HG03558 (cell line): ENCODE data around the gene NPEPPS.
"Not testable (repeated sequence)": the region's sequence is repeated elsewhere in the genome, so short reads cannot be mapped to it uniquely, and the experiment has no call there.

Source experiments
- ATAC-seq: cut with Tn5 transposase; IDR thresholded peaks from one replicate; pipeline ENCODE4 v1.9.1; 2021; ENCODE audit warnings: moderate number of reproducible peaks; ENCODE audit not compliant: unreplicated experiment; ENCODE audit errors: extremely low read depth

Gene NPEPPS

GRCh38 chr17:47530557-47531232 lies at the start of gene NPEPPS:
NPEPPS (plus strand) TSS chr17:47531108; CDS start chr17:47531301, 193 bp downstream.
- ATAC-seq = peak; percentile 52

- not testable (repeated sequence) for ATAC-seq
Measured at GRCh38 chr17:47491841-47492212, 39.1 kb upstream of the NPEPPS start.

- ATAC-seq = not testable (repeated sequence)
Measured at GRCh38 chr17:47499074-47499473, 31.8 kb upstream of the NPEPPS start.

GRCh38 chr17:47499494-47499893 lies 31.4 kb upstream of the NPEPPS start:
- not testable (repeated sequence) for ATAC-seq

DNA sequence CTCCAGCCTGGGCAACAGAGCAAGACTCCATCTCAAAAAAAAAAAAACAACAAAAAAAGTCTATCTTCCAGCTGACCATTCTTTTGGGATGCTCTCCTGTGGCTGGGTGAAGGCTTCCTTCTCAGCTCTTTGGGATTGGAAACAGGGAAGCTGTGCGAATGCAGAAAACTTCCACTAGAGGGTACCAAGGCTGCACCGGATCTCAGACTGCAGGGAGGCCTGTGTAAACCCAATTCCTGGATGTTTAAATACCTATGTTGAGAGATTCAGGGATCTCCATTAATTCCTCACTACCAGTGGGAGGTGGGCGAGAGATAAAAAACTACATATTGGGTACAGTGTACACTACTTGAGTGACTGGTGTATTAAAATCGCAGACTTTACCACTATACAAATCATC lies 30.3 kb upstream of the NPEPPS start:
- ATAC-seq = not testable (repeated sequence)

DNA sequence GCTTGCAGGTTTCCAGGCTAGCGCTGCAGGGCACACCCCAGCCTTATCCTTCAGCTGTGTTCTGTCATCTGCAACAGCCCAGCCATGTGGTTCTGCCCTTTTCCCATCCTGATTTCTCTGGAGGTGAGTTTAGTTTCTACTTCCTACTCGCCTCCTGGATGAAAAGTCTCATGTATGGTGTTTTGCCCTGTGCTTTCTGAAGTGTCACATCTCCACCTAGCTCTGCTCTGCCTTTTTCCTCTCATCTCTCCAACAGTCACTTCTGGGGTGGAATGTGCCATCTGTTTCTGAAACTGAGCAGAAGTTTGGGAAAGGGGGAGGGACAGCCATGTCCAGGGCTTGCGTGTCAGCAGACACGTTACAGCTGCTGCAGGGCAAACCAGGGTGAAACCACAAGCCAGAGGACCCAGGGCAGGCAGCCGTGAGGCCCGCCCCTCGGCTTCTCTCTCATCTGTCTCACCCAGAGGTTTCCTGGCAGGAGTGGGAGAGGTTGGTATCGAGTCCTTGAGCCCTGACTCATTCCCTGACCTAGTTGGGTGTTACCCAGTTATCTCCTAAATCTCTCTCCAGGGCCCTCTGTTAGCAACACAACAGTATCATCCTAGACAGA lies 28.7 kb upstream of the NPEPPS start:
- ATAC-seq = not testable (repeated sequence)

- not testable (repeated sequence) for ATAC-seq
Measured at GRCh38 chr17:47502776-47503455, 28.0 kb upstream of the NPEPPS start.

DNA sequence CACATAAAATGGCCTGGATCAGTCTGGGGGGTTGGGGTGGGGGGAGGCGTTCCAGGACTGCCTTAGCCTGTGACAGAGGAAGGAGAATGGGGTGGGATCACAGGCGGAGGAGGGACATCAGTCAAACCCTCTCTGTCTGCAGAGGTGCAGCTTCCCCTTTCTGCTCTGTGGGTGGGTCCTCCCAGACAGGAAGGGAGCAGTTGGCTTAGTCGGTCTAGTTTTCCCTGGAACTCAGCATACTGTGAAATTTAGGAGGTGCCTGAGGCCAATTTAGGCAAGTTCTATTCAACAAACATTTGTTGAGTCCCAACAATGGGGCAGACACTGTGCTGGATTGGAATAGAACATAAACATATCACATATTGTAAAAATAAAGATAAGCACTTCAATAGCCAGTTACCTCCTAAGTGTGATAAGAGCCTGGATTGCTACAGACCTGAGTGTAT lies 19.2 kb upstream of the NPEPPS start:
- ATAC-seq = not testable (repeated sequence)

DNA sequence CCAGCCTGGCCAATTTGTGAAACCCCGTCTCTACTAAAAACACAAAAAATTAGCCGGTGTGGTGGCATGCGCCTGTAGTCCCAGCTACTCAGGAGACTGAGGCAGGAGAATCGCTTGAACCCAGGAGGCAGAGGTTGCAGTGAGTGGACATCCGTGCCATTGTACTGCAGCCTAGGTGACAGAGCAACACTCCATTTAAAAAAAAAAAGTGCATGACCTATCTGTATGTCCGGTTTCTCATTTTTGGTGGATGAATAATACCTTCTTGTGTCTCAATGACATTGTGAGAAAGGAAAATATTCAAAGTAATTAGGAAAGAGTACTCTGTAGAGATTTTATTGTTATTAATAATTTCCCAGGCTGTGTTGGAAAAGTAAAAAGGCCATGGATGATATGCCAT lies 17.6 kb upstream of the NPEPPS start:
- ATAC-seq = not testable (repeated sequence)

GRCh38 chr17:47518880-47519279 lies 12.0 kb upstream of the NPEPPS start:
- not testable (repeated sequence) for ATAC-seq

DNA sequence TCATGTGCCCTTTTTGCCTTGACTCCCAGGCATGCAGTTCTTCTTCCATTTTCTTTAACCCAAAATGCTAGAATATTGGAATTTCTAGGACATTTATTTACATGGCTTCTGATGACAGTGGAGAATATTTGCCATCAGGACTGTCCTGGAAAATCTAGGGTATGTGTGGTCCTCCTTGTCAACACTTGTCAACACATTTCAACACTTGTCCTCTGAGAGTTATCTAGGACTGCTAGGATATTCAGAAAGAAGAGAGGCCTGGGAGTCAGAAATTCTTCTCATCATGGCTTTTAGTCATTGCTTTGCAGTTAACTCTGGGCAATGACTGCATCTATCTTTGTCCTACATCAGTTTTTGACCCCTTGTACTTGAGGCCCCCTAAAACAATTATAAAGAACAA lies 11.5 kb upstream of the NPEPPS start:
- not testable (repeated sequence) for ATAC-seq

DNA sequence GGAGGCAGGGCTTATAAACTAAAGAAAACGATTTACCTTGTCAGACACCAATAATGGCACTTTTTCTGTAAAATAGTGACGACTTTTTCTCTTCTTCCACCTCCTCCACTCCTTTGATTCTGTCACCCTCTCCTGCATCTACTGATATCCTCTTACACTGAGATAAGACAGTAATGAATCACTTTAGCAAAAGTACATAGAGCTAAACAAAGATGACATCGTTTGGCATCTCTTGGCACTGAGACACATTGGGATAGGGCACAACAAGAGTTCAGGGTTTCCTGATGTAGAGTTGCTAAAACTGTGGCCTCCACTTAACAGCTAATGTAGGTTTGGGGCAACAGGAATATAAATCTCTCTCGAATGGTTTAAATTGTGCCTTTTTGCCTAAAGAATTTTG lies 10.6 kb upstream of the NPEPPS start:
- ATAC-seq = not testable (repeated sequence)

DNA sequence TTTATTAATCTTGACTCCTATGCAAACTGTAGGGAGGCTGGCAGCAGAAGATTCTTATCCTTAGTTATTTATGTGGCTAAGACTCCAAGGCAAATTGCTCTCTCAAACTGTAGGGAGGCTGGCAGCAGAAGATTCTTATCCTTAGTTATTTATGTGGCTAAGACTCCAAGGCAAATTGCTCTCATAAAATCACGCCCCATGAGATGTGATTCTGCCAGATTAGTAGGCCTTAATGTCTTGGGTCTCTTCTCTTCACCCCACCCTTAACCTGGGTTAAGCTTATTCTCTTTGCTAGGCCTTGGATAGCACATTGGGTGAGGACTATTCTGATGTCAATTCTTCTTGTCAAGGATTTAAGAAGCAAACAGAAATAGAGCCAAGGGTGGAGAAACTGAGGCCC lies 9.5 kb upstream of the NPEPPS start:
- not testable (repeated sequence) for ATAC-seq

GRCh38 chr17:47522341-47522740 lies 8.6 kb upstream of the NPEPPS start:
- not testable (repeated sequence) for ATAC-seq

GRCh38 chr17:47531233-47531820 lies 419 bp downstream of the NPEPPS start:
- peak; percentile 10 for ATAC-seq

DNA sequence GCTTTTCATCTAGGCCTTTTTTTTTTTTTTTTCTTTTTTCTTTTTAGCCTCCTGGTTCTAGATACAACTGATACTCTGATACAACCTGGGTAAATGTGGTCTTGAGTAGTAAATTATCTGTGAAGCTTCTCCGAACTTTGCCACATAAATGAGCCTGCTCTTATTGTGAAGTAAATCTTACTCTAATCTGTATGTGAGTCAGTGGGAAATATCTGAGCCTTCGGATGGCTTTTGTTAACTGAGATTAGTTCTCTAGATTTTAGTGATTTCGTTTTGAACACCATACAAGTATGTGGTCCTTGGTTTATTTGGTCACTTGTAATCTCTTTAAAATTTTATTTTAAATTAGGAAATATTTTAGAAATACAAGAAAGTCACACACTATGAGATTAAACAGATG lies 8.2 kb downstream of the NPEPPS start:
- ATAC-seq = not testable (repeated sequence)

GRCh38 chr17:47541676-47542075 lies 10.8 kb downstream of the NPEPPS start:
- ATAC-seq = not testable (repeated sequence)

DNA sequence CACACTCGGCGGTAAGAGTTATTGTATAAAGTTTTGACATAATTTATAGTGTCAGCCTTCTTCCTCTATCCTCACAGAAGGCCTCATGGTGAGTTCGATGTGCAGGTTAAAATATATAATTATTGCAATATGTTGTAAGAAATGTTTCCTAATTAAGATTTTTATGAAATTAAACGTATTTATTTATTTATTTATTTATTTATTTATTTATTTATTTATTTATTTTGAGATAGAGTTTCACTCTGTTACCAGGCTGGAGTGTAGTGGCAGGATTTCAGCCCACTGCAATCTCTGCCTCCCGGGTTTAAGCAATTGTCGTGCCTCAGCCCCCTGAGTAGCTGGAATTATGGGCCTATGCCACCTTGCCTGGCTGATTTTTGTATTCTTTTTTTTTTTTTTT lies 13.4 kb downstream of the NPEPPS start:
- not testable (repeated sequence) for ATAC-seq

- ATAC-seq = not testable (repeated sequence)
Measured at GRCh38 chr17:47554733-47555132, 23.8 kb downstream of the NPEPPS start.

- ATAC-seq = not testable (repeated sequence)
Measured at GRCh38 chr17:47556108-47556507, 25.2 kb downstream of the NPEPPS start.
